HepG2 (cell line): Measurements from ENCODE around the gene MPPE1. TPM values are rescaled to one million over a fixed set of nuclear protein-coding genes. Genes with fewer than 3 reads are reported as not detected.

ENCODE experiments used
- DMAP1 ChIP-seq: IDR thresholded peaks from 2 replicates; pipeline ENCODE4 v1.6.1; 2016
- FOXA3 ChIP-seq: IDR thresholded peaks from 2 replicates; pipeline ENCODE4 v1.6.1; 2016; ENCODE audit warnings: missing genetic modification reagents, missing compliant biosample characterization
- FOXP4 ChIP-seq: sonication (generic); formaldehyde crosslinking; IDR thresholded peaks from 2 replicates; pipeline ENCODE4 v1.4.0; 2020; ENCODE audit warnings: missing genetic modification reagents
- GABPB1 ChIP-seq: IDR thresholded peaks from 2 replicates; pipeline ENCODE4 v1.6.1; 2016; ENCODE audit warnings: mild to moderate bottlenecking, missing genetic modification reagents, moderate library complexity, missing compliant biosample characterization
- GATA4 ChIP-seq: sonication (generic); IDR thresholded peaks from 2 replicates; pipeline ENCODE4 v1.6.1; 2016; ENCODE audit warnings: antibody characterized with exemption, low read depth, borderline replicate concordance
- HDAC6 ChIP-seq: fragments of 200-600 bp; sonication (generic); IDR thresholded peaks from 2 replicates; pipeline ENCODE4 v1.7.0; 2017; ENCODE audit warnings: mild to moderate bottlenecking, antibody characterized with exemption, low read length, low read depth
- HMG20A ChIP-seq: IDR thresholded peaks from 2 replicates; pipeline ENCODE4 v1.6.1; 2016; ENCODE audit warnings: borderline replicate concordance
- HOXA5 ChIP-seq: sonication (generic); formaldehyde crosslinking; IDR thresholded peaks from 2 replicates; pipeline ENCODE4 v1.4.0; 2020; ENCODE audit warnings: missing genetic modification reagents
- NFE2L2 ChIP-seq: fragments of 150-350 bp; IDR thresholded peaks from 2 replicates; pipeline ENCODE4 v1.6.1; 2014; ENCODE audit warnings: low read length
- PRDM10 ChIP-seq: sonication (generic); formaldehyde crosslinking; IDR thresholded peaks from 2 replicates; pipeline ENCODE4 v1.4.0; 2020; ENCODE audit warnings: low read depth, missing genetic modification reagents
- PRMT3 ChIP-seq: sonication (generic); formaldehyde crosslinking; IDR thresholded peaks from 2 replicates; pipeline ENCODE4 v1.8.1; 2022; ENCODE audit warnings: low read depth, mild to moderate bottlenecking, moderate library complexity, missing genetic modification reagents, borderline replicate concordance
- SOX13 ChIP-seq, 3 experiments: fragments of 450-650 bp in 1 of 3; sonication (generic) in 1 of 3; formaldehyde crosslinking in 1 of 3; IDR thresholded peaks in 2 of 3; conservative IDR thresholded peaks in 1 of 3; 2 replicates each; pipeline versions ENCODE4 v1.5.0 to v1.6.1; 2016 to 2020; ENCODE audit warnings: antibody characterized with exemption in 1 of 3, mild to moderate bottlenecking in 1 of 3, missing compliant biosample characterization in 1 of 3, missing genetic modification reagents in 1 of 3, moderate library complexity in 1 of 3
- SOX5 ChIP-seq: IDR thresholded peaks from 2 replicates; pipeline ENCODE4 v1.6.1; 2016; ENCODE audit warnings: borderline replicate concordance
- STAG1 ChIP-seq: sonication (generic); formaldehyde crosslinking; IDR thresholded peaks from 2 replicates; pipeline ENCODE4 v1.4.0; 2020; ENCODE audit warnings: missing genetic modification reagents
- TFDP2 ChIP-seq: sonication (generic); formaldehyde crosslinking; IDR thresholded peaks from 2 replicates; pipeline ENCODE4 v1.4.0; 2020; ENCODE audit warnings: missing genetic modification reagents
- WIZ ChIP-seq: sonication (generic); formaldehyde crosslinking; IDR thresholded peaks from 2 replicates; pipeline ENCODE4 v1.5.1; 2020; ENCODE audit warnings: mild to moderate bottlenecking, missing genetic modification reagents
- ZNF510 ChIP-seq: sonication (generic); formaldehyde crosslinking; IDR thresholded peaks from 2 replicates; pipeline ENCODE4 v1.4.0; 2020; ENCODE audit warnings: low read depth, mild to moderate bottlenecking, missing genetic modification reagents
- ZNF572 ChIP-seq: sonication (generic); formaldehyde crosslinking; IDR thresholded peaks from 2 replicates; pipeline ENCODE4 v1.5.1; 2020; ENCODE audit warnings: mild to moderate bottlenecking, missing genetic modification reagents
- ZNF609 ChIP-seq: sonication (generic); formaldehyde crosslinking; IDR thresholded peaks from 2 replicates; pipeline ENCODE4 v1.4.0; 2020; ENCODE audit warnings: mild to moderate bottlenecking, missing genetic modification reagents, borderline replicate concordance
- polyA plus RNA-seq, 8 experiments: library from polyadenylated mRNA; depleted of rRNA in 3 of 8; stranded (reverse) in 7 of 8; unstranded in 1 of 8; fragments of >200 nt; fragmentation: Illumina TruSeq in 4 of 8; extraction: Trizol in 4 of 8; gene quantifications; 2 replicates each; pipeline versions ENCODE4 v1.2.1 to v1.2.3, GENCODE V29; 2011 to 2016; ENCODE audit warnings: low read depth in 4 of 8, missing spikeins in 1 of 8, mixed read lengths in 1 of 8; ENCODE audit not compliant: insufficient read depth in 1 of 8
- total RNA-seq, 5 experiments: library from RNA; depleted of rRNA; stranded (reverse); fragments of >200 nt; fragmentation: Illumina TruSeq; extraction: Trizol; gene quantifications; 2 replicates each; pipeline ENCODE4 v1.2.3, GENCODE V29; 2016; ENCODE audit warnings: low read depth in 1 of 5

The MPPE1 gene
- total and polyA plus RNA-seq, 2 of the 13 experiments (the other 11 are each of a cell fraction or from before 2014, with no cell fraction given): 9.6 to 11.9 TPM

- TF ChIP-seq FOXP4 (CRISPR knock-in tag) (peak; percentile 53), FOXA3 (peak; percentile 44), TFDP2 (no peak), PRMT3 (CRISPR knock-in tag) (no peak), HMG20A (CRISPR knock-in tag) (peak; percentile 15; the same call in 1 of the 2 replicates), PRDM10 (CRISPR knock-in tag) (no peak), SOX5 (CRISPR knock-in tag) (peak; percentile 46; the same call in 1 of the 2 replicates), GABPB1 (CRISPR knock-in tag) (no peak), HDAC6 (no peak), DMAP1 (CRISPR knock-in tag) (no peak), SOX13 (IDR thresholded peaks at IDR 0.05) (peak; percentile 42; the same call in 1 of the 2 replicates), SOX13 (CRISPR knock-in tag; conservative IDR thresholded peaks at IDR 0.05 in 1 of 2, IDR thresholded peaks at IDR 0.05 in 1 of 2) (peak in 1 of 2 experiments; percentile 70; a peak in 2 of 4 replicates), ZNF572 (no peak), GATA4 (no peak), ZNF510 (CRISPR knock-in tag) (no peak), ZNF609 (no peak), WIZ (CRISPR knock-in tag) (no peak), STAG1 (CRISPR knock-in tag) (no peak), NFE2L2 (no peak), HOXA5 (CRISPR knock-in tag) (no peak)
Measured at GRCh38 chr18:11957636-11958035, 49.5 kb upstream of the MPPE1 start (continued).
